HUES64 (cell line): ENCODE measurements around the gene RTTN.

Source experiments
- H3K27ac ChIP-seq: 2 replicates; pipeline ENCODE4 v1.7.0; 2013; ENCODE audit warnings: low read depth, low read length, inconsistent platforms
- H3K27me3 ChIP-seq: 2 replicates; pipeline ENCODE4 v1.6.1; 2013; ENCODE audit warnings: mild to moderate bottlenecking, low read length; ENCODE audit not compliant: insufficient read depth
- H3K36me3 ChIP-seq: 2 replicates; pipeline ENCODE4 v1.6.1; 2013; ENCODE audit warnings: mild to moderate bottlenecking, low read length; ENCODE audit not compliant: insufficient read depth
- H3K4me1 ChIP-seq: 2 replicates; pipeline ENCODE4 v1.6.1; 2013; ENCODE audit warnings: mild to moderate bottlenecking, low read length, moderate library complexity; ENCODE audit not compliant: insufficient read depth
- H3K4me3 ChIP-seq: 2 replicates; pipeline ENCODE4 v1.5.1; 2013; ENCODE audit warnings: mild to moderate bottlenecking, low read length, moderate library complexity
- H3K9ac ChIP-seq: 2 replicates; pipeline ENCODE4 v1.6.1; 2013; ENCODE audit warnings: mild to moderate bottlenecking, low read depth, low read length
- H3K9me3 ChIP-seq: 2 replicates; pipeline ENCODE4 v1.6.1; 2013; ENCODE audit warnings: low read depth, low read length; ENCODE audit not compliant: insufficient read depth
- WGBS: fragments of 150-250, 120-280 bp; methylation state at CpG from one replicate; pipeline ENCODE4 v1.1.7; 2013; ENCODE audit warnings: missing lambda C conversion rate; 5-methylcytosine and 5-hydroxymethylcytosine counted together

RTTN gene

DNA sequence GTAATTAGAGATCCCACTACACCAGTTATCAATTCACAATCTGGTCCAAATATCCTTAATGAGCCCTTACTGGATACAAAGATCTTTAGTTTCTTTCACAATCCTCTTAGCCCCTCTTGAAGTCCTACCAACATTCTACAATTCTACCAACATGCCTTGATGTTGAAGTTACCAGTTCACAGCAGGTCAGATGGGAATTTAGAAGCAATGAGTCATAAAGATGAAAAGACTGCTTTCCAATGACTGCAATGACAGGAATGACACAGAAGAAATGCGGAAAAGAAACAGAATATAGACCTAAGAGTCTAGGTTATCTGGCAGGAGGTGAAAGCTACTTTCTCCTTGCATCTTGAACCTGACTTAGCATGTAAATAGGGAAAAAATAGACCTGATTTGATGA, 24.5 kb downstream of the RTTN start:
- no peaks in the 10 kb centered on the region for H3K27me3 ChIP-seq
- H3K36me3 ChIP-seq, result peaks cover 31% of the 10 kb centered on the region
- peaks cover 4% of the 10 kb centered on the region; the same call in 1 of the 2 replicates for H3K4me1 ChIP-seq
- H3K9me3 ChIP-seq, result no peaks in the 10 kb centered on the region
- no peak overlapping the region for H3K9ac ChIP-seq
- 81% methylated on average over 1 of the region's 1 CpG for whole genome bisulfite sequencing
- no peak overlapping the region for H3K27ac ChIP-seq
- H3K4me3 ChIP-seq, result no peak overlapping the region

DNA sequence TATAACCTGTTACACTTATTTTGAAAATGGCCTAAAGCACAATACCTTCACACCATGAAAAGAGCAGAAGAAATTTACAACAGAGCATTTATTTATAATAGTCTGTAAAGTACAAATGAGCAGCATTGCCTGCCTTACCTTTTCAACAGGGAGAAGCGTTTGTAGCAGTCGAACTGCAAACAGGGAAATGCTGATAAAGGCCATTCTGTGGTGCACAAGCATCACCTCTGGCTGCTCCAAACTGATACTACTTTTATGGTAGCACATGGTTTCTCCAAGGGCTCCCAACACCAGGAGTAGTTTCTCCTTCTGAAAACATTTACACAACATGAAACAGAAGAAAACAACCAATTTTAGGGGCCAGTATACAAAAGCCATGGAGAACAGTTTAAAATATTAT, 28.9 kb downstream of the RTTN start:
- Histone ChIP-seq H3K4me1 (peaks cover 4% of the 10 kb centered on the region; the same call in 1 of the 2 replicates), H3K36me3 (peaks cover 11% of the 10 kb centered on the region; the same call in 1 of the 2 replicates), H3K27ac (no peak overlapping the region), H3K27me3 (no peaks in the 10 kb centered on the region), H3K9me3 (no peaks in the 10 kb centered on the region), H3K9ac (no peak overlapping the region), H3K4me3 (no peak overlapping the region)
- WGBS, result 93% methylated on average over 2 of the region's 2 CpGs

- WGBS, result 100% methylated on average over 1 of the region's 2 CpGs
- H3K9me3 ChIP-seq, result no peaks in the 10 kb centered on the region
- no peak overlapping the region for H3K27ac ChIP-seq
- H3K4me3 ChIP-seq, result no peak overlapping the region
- H3K9ac ChIP-seq, result no peak overlapping the region
- no peaks in the 10 kb centered on the region for H3K4me1 ChIP-seq
- peaks cover 11% of the 10 kb centered on the region; the same call in 1 of the 2 replicates for H3K36me3 ChIP-seq
- H3K27me3 ChIP-seq, result no peaks in the 10 kb centered on the region
These were observed 30.3 kb downstream of the RTTN start for GRCh38 chr18:70175216-70175615.

- Histone ChIP-seq H3K4me3 (no peak overlapping the region), H3K27ac (no peak overlapping the region), H3K9ac (no peak overlapping the region), H3K36me3 (peaks cover 11% of the 10 kb centered on the region; the same call in 1 of the 2 replicates), H3K4me1 (no peaks in the 10 kb centered on the region), H3K27me3 (no peaks in the 10 kb centered on the region), H3K9me3 (no peaks in the 10 kb centered on the region)
These were observed 33.3 kb downstream of the RTTN start for GRCh38 chr18:70172225-70172624.

- no peak overlapping the region for H3K9ac ChIP-seq
- no peaks in the 10 kb centered on the region for H3K4me1 ChIP-seq
- H3K27me3 ChIP-seq, result no peaks in the 10 kb centered on the region
- no peaks in the 10 kb centered on the region for H3K9me3 ChIP-seq
- no peak overlapping the region for H3K27ac ChIP-seq
- H3K4me3 ChIP-seq, result no peak overlapping the region
- peaks cover 16% of the 10 kb centered on the region for H3K36me3 ChIP-seq
- 93% methylated on average over 3 of the region's 4 CpGs for WGBS
These were observed 35.7 kb downstream of the RTTN start for GRCh38 chr18:70169747-70170146.

- WGBS, result 100% methylated on average over 3 of the region's 3 CpGs
- Histone ChIP-seq H3K36me3 (peaks cover 22% of the 10 kb centered on the region), H3K27ac (no peak overlapping the region), H3K9me3 (no peaks in the 10 kb centered on the region), H3K4me3 (no peak overlapping the region), H3K27me3 (no peaks in the 10 kb centered on the region), H3K9ac (no peak overlapping the region), H3K4me1 (no peaks in the 10 kb centered on the region)
These were observed 38.8 kb downstream of the RTTN start for GRCh38 chr18:70166668-70167067.

DNA sequence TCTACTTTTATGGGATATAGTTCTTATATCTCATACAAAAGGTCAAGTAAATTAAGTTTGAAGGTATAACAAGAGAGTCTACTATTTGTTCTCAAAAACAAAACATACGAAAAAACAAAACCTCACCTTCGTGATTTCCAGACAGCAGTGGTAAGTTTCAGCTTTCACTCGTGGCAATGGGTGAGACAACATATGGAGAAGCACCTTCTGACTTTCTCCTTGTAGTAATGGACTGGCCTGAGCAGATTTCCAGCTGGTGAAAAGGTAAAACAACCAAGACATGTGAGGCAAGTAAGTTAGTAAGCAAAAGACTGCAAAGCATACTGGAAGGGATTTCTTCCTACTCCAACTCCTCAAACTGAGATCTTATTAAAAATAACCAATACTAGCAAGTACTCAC, 39.6 kb downstream of the RTTN start:
- no peaks in the 10 kb centered on the region for H3K4me1 ChIP-seq
- peaks cover 29% of the 10 kb centered on the region for H3K36me3 ChIP-seq
- no peak overlapping the region for H3K27ac ChIP-seq
- H3K9ac ChIP-seq, result no peak overlapping the region
- WGBS, result 95% methylated on average over 3 of the region's 3 CpGs
- no peak overlapping the region for H3K4me3 ChIP-seq
- no peaks in the 10 kb centered on the region for H3K27me3 ChIP-seq
- no peaks in the 10 kb centered on the region for H3K9me3 ChIP-seq

DNA sequence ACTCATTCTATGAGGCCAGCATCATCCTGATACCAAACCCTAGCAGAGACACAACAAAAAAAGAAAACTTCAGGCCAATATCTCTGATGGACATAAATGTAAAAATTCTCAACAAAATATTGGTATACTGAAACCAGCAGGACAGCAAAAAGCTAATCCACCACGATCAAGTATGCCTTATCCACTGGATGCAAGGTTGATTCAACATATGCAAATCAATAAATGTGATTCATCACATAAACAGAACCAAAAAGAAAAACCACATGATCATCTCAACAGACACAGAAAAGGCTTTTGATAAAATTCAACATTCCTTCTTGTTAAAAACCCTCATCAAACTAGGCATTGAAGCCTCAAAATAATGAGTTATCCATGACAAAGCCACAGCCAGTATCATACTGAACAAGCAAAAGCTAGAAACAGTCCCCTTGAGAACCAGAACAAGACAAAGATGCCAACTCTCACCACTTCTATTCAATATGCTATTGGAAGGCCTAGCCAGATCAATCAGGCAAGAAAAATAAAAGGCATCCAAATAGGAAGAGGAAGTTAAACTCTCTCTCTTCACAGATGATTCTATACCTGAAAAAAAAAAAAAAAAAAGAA, 45.3 kb downstream of the RTTN start:
- H3K27ac ChIP-seq, result no peak overlapping the region
- H3K4me1 ChIP-seq, result no peaks in the 10 kb centered on the region
- peaks cover 18% of the 10 kb centered on the region; the same call in 1 of the 2 replicates for H3K36me3 ChIP-seq
- H3K27me3 ChIP-seq, result no peaks in the 10 kb centered on the region
- WGBS, result 85% methylated on average over 1 of the region's 1 CpG
- no peak overlapping the region for H3K4me3 ChIP-seq
- no peaks in the 10 kb centered on the region for H3K9me3 ChIP-seq
- no peak overlapping the region for H3K9ac ChIP-seq

- no peaks in the 10 kb centered on the region for H3K4me1 ChIP-seq
- no peaks in the 10 kb centered on the region for H3K9me3 ChIP-seq
- H3K27ac ChIP-seq, result no peak overlapping the region
- H3K27me3 ChIP-seq, result no peaks in the 10 kb centered on the region
- no peak overlapping the region for H3K4me3 ChIP-seq
- peaks cover 15% of the 10 kb centered on the region; the same call in 1 of the 2 replicates for H3K36me3 ChIP-seq
- WGBS, result 95% methylated on average over 3 of the region's 3 CpGs
- no peak overlapping the region for H3K9ac ChIP-seq
These were observed 46.3 kb downstream of the RTTN start for GRCh38 chr18:70158992-70159717.

DNA sequence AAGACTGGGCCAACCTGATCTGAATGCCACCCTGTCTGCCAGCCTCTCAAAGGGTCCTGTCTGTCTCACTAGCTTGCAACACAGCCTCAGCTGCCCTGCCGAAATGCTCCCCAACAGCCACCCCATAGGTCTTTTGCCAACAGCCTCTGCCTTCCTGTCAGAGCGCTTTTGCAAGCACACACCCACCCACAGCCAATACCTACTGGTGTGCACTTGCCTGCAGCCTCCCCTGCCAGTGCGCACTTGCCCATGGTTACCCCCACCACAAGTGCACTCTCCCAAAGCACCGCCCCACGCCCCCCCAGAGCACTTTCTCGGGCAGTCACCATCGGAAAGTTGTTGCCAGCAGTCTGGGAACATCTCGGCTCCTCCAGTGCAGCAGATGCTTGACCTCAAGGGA, 48.6 kb downstream of the RTTN start:
- 94% methylated on average over 8 of the region's 8 CpGs for WGBS
- Histone ChIP-seq H3K9ac (no peak overlapping the region), H3K4me1 (no peaks in the 10 kb centered on the region), H3K36me3 (peaks cover 9% of the 10 kb centered on the region; the same call in 1 of the 2 replicates), H3K27ac (no peak overlapping the region), H3K9me3 (no peaks in the 10 kb centered on the region), H3K27me3 (no peaks in the 10 kb centered on the region), H3K4me3 (no peak overlapping the region)

- no peaks in the 10 kb centered on the region for H3K27me3 ChIP-seq
These were observed 50.8 kb downstream of the RTTN start for GRCh38 chr18:70154591-70155194.

More at GRCh38 chr18:70154591-70155194, 50.8 kb downstream of the RTTN start:
- no peak overlapping the region for H3K9ac ChIP-seq
- WGBS, result 69% methylated on average over 4 of the region's 4 CpGs
- peaks cover 11% of the 10 kb centered on the region for H3K36me3 ChIP-seq
- H3K4me3 ChIP-seq, result no peak overlapping the region
- no peak overlapping the region for H3K27ac ChIP-seq
- H3K9me3 ChIP-seq, result no peaks in the 10 kb centered on the region
- no peaks in the 10 kb centered on the region for H3K4me1 ChIP-seq
